HepG2 (cell line): Measurements from ENCODE around the gene SHBG. TPM values are rescaled to one million over a fixed set of nuclear protein-coding genes. Genes with fewer than 3 reads are reported as not detected.
A peak's percentile ranks its signal among the peaks of the same experiment; 100 is the strongest.

ENCODE experiments used
- ATAC-seq: fragments of 200-7000 bp; cut with Tn5 transposase; 3 replicates; pipeline ENCODE4 v1.9.1; 2020; ENCODE audit warnings: mild to moderate bottlenecking, moderate library complexity
- BruUV-seq: library from RNA; stranded (reverse); fragments of 400-500 nt; replicated peaks from 2 replicates; lab custom pipeline; 2021; lab: Mats Ljungman, UMichigan
- CTCF ChIA-PET: fragments of 300-600 bp; formaldehyde crosslinking; extraction: SDS; loops from one replicate; lab custom pipeline; 2021; ENCODE audit warnings: low total read pairs, inconsistent platforms, low intra/inter-chr PET ratio; lab: Yijun Ruan, JAX
- POLR2A ChIA-PET: fragments of 350-600 bp; sonication (Branson Sonifier 250); formaldehyde crosslinking; loops from one replicate; lab custom pipeline; 2020; ENCODE audit warnings: antibody characterized with exemption, inconsistent platforms; lab: Yijun Ruan, JAX
- DNase-seq: peaks from one replicate; pipeline ENCODE4 v3.0.0-alpha.2; 2015; ENCODE audit warnings: low spot score
- FAIRE-seq: peaks from 3 replicates; lab custom pipeline; 2011; peaks lifted over from hg19 to GRCh38; lab: Jason Lieb, UNC
- H2AFZ ChIP-seq: one replicate; pipeline ENCODE4 v1.6.1; 2011; ENCODE audit warnings: low read length, inconsistent platforms
- H3K27ac ChIP-seq: fragments of 300-600 bp; 3 replicates; pipeline ENCODE4 v1.8.0; 2011; ENCODE audit warnings: mixed run types, mild to moderate bottlenecking, mixed read lengths, low read length, inconsistent platforms; ENCODE audit not compliant: insufficient read depth; ENCODE audit errors: extremely low read length
- H3K27me3 ChIP-seq, 2 experiments: fragments of 200-600 bp in 1 of 2; 2 replicates in 1 of 2; 3 replicates in 1 of 2; pipeline versions ENCODE4 v1.6.0 to v1.8.0; 2011; ENCODE audit warnings: low read length in 2 of 2, mild to moderate bottlenecking in 2 of 2, moderate library complexity in 2 of 2, inconsistent platforms in 1 of 2; ENCODE audit not compliant: insufficient read depth in 2 of 2, control insufficient read depth in 1 of 2
- H3K36me3 ChIP-seq, 2 experiments: fragments of 200-600 bp in 1 of 2; replicated peaks in 1 of 2; 2 replicates in 1 of 2; 3 replicates in 1 of 2; pipeline versions ENCODE4 v1.5.1 to v1.8.0; 2011; ENCODE audit warnings: low read length in 2 of 2, inconsistent platforms in 1 of 2; ENCODE audit not compliant: insufficient read depth in 2 of 2, control insufficient read depth in 1 of 2
- H3K4me1 ChIP-seq: 2 replicates; pipeline ENCODE4 v1.5.1; 2012; ENCODE audit warnings: low read length, inconsistent platforms; ENCODE audit not compliant: insufficient read depth
- H3K4me2 ChIP-seq: 2 replicates; pipeline ENCODE4 v1.6.0; 2011; ENCODE audit warnings: low read depth, low read length, inconsistent platforms
- H3K4me3 ChIP-seq, 3 experiments: fragments of 200-600 bp in 1 of 3; sonication (generic), shearing (Covaris generic) in 1 of 3; replicated peaks in 1 of 3; 2 replicates each; pipeline ENCODE4 v1.5.1; 2011 to 2016; ENCODE audit warnings: low read length in 3 of 3, inconsistent platforms in 2 of 3, low read depth in 2 of 3, mild to moderate bottlenecking in 2 of 3, control low read depth in 1 of 3, mixed read lengths in 1 of 3; ENCODE audit not compliant: insufficient read depth in 1 of 3
- H3K79me2 ChIP-seq: one replicate; pipeline ENCODE4 v1.6.1; 2011; ENCODE audit warnings: low read length, inconsistent platforms; ENCODE audit not compliant: insufficient read depth
- H3K9ac ChIP-seq: 2 replicates; pipeline ENCODE4 v1.6.0; 2011; ENCODE audit warnings: mild to moderate bottlenecking, low read depth, low read length, inconsistent platforms; ENCODE audit not compliant: insufficient read depth
- H3K9me3 ChIP-seq: 2 replicates; pipeline ENCODE4 v1.5.1; 2012; ENCODE audit warnings: mild to moderate bottlenecking, low read length
- H4K20me1 ChIP-seq: 2 replicates; pipeline ENCODE4 v1.6.0; 2011; ENCODE audit warnings: inconsistent platforms, mild to moderate bottlenecking, low read length, moderate library complexity; ENCODE audit not compliant: insufficient read depth
- AGO2 ChIP-seq: fragments of 200-400 bp; formaldehyde crosslinking; optimal IDR thresholded peaks from 2 replicates; pipeline ENCODE3; 2017; ENCODE audit warnings: mild to moderate bottlenecking, low read depth, low read length, moderate library complexity
- EHMT2 ChIP-seq: fragments of 200-600 bp; sonication (generic); IDR thresholded peaks from 2 replicates; pipeline ENCODE4 v1.7.0; 2017; ENCODE audit warnings: antibody characterized with exemption, low read depth, low read length, borderline replicate concordance
- KAT7 ChIP-seq: IDR thresholded peaks from 2 replicates; pipeline ENCODE4 v1.6.1; 2018; ENCODE audit warnings: borderline replicate concordance, missing compliant biosample characterization
- KDM5A ChIP-seq: fragments of 200-600 bp; sonication (generic); IDR thresholded peaks from 2 replicates; pipeline ENCODE4 v1.7.0; 2018; ENCODE audit warnings: antibody characterized with exemption, mild to moderate bottlenecking, low read length, borderline replicate concordance
- MXD3 ChIP-seq: IDR thresholded peaks from 2 replicates; pipeline ENCODE4 v1.6.1; 2016; ENCODE audit warnings: mild to moderate bottlenecking, missing biosample characterization, missing genetic modification reagents
- NPAS2 ChIP-seq: sonication (generic); formaldehyde crosslinking; IDR thresholded peaks from 2 replicates; pipeline ENCODE4 v1.8.0; 2022; ENCODE audit warnings: mild to moderate bottlenecking, missing genetic modification reagents, borderline replicate concordance
- POLR2AphosphoS5 ChIP-seq: IDR thresholded peaks from 2 replicates; pipeline ENCODE4 v1.6.1; 2012; ENCODE audit warnings: low read depth, low read length
- POLR2G ChIP-seq: fragments of 200-400 bp; formaldehyde crosslinking; IDR thresholded peaks from 2 replicates; pipeline ENCODE4 v1.6.1; 2018; ENCODE audit warnings: mild to moderate bottlenecking, low read depth, low read length, moderate library complexity
- ZBTB38 ChIP-seq: sonication (generic); formaldehyde crosslinking; IDR thresholded peaks from 2 replicates; pipeline ENCODE4 v1.5.1; 2020; ENCODE audit warnings: mild to moderate bottlenecking, missing genetic modification reagents
- ZC3H13 ChIP-seq: sonication (generic); formaldehyde crosslinking; IDR thresholded peaks from 2 replicates; pipeline ENCODE4 v1.8.1; 2023; ENCODE audit warnings: mild to moderate bottlenecking, missing genetic modification reagents, moderate library complexity
- ZNF260 ChIP-seq: sonication (generic); formaldehyde crosslinking; IDR thresholded peaks from 2 replicates; pipeline ENCODE4 v1.4.0; 2020; ENCODE audit warnings: missing genetic modification reagents, low read depth, mild to moderate bottlenecking, borderline replicate concordance
- ZNF318 ChIP-seq: sonication (generic); formaldehyde crosslinking; IDR thresholded peaks from 2 replicates; pipeline ENCODE4 v1.4.0; 2020; ENCODE audit warnings: mild to moderate bottlenecking, missing genetic modification reagents
- ZNF563 ChIP-seq: sonication (generic); formaldehyde crosslinking; IDR thresholded peaks from 2 replicates; pipeline ENCODE4 v1.8.0; 2022; ENCODE audit warnings: mild to moderate bottlenecking, moderate library complexity, missing genetic modification reagents
- ZNF740 ChIP-seq: sonication (generic); formaldehyde crosslinking; IDR thresholded peaks from 2 replicates; pipeline ENCODE4 v1.4.0; 2020; ENCODE audit warnings: missing genetic modification reagents
- WGBS: methylation state at CpG from one replicate; pipeline ENCODE4 v1.1.6; 2017; ENCODE audit warnings: low lambda C conversion rate; 5-methylcytosine and 5-hydroxymethylcytosine counted together
- in situ Hi-C: cut with HindIII; loops from 2 replicates; pipeline ENCODE4 v1.10.0; 2017; ENCODE audit warnings: low pct_unique_long_range_greater_than_20kb; ENCODE audit not compliant: extremely low pct_ligation_motif_present
- intact Hi-C: fragments of 100-400 bp; cut with micrococcal nuclease; formaldehyde crosslinking; loops from one replicate; pipeline ENCODE4 v1.10.0; 2022; ENCODE audit not compliant: unreplicated experiment
- polyA plus RNA-seq, 8 experiments: library from polyadenylated mRNA; depleted of rRNA in 3 of 8; stranded (reverse) in 7 of 8; unstranded in 1 of 8; fragments of >200 nt; fragmentation: Illumina TruSeq in 4 of 8; extraction: Trizol in 4 of 8; gene quantifications; 2 replicates each; pipeline versions ENCODE4 v1.2.1 to v1.2.3, GENCODE V29; 2011 to 2016; ENCODE audit warnings: low read depth in 4 of 8, missing spikeins in 1 of 8, mixed read lengths in 1 of 8; ENCODE audit not compliant: insufficient read depth in 1 of 8
- total RNA-seq, 5 experiments: library from RNA; depleted of rRNA; stranded (reverse); fragments of >200 nt; fragmentation: Illumina TruSeq; extraction: Trizol; gene quantifications; 2 replicates each; pipeline ENCODE4 v1.2.3, GENCODE V29; 2016; ENCODE audit warnings: low read depth in 1 of 5

The SHBG gene
- total and polyA plus RNA-seq, 2 of the 13 experiments (the other 11 are each of a cell fraction or from before 2014, with no cell fraction given), result 4.0 to 6.1 TPM

- Histone ChIP-seq H3K9me3 (no peaks in the 10 kb centered on the region), H4K20me1 (no peaks in the 10 kb centered on the region), H3K27me3 (no peaks in the 10 kb centered on the region), H2AFZ (no peak within 1 kb of the TSS), H3K36me3 (peaks cover 27 to 59% of the 10 kb centered on the region in 2 experiments), H3K79me2 (peaks cover 1% of the 10 kb centered on the region), H3K9ac (no peak within 1 kb of the TSS), H3K4me3 (no peak within 1 kb of the TSS), H3K4me2 (no peak within 1 kb of the TSS), H3K4me1 (peaks cover 6% of the 10 kb centered on the region), H3K27ac (peak within 1 kb of the TSS; percentile 13)
- ChIA-PET POLR2A (interaction anchor here (1.7 kb wide), 1 partner anchor 97 kb away, joined by 5 read pairs; the partner anchor contains the start of gene TP53), CTCF (no interaction called here)
- WGBS, result 95% methylated on average over 22 of the region's 24 CpGs
- ATAC-seq, result no peak
- DNase-seq, result no peak
- peak; percentile 13; the same call in 1 of the 2 replicates for TF ChIP-seq POLR2G
- TF ChIP-seq EHMT2, result no peak
- TF ChIP-seq ZNF318 (CRISPR knock-in tag), result no peak
- TF ChIP-seq ZNF740, result peak; percentile 64; the same call in 1 of the 2 replicates
- TF ChIP-seq ZNF563 (CRISPR knock-in tag), result no peak
- TF ChIP-seq ZC3H13, result no peak
- TF ChIP-seq POLR2AphosphoS5, result 0 out of 2 replicates have a peak, but pooled peaks have one; percentile 10
- TF ChIP-seq NPAS2 (CRISPR knock-in tag), result no peak
- no peak for TF ChIP-seq ZBTB38 (CRISPR knock-in tag)
- TF ChIP-seq AGO2, result peak; percentile 0
- no peak for TF ChIP-seq ZNF260 (CRISPR knock-in tag)
- TF ChIP-seq MXD3 (CRISPR knock-in tag), result no peak
- TF ChIP-seq KAT7 (CRISPR knock-in tag), result no peak
- TF ChIP-seq KDM5A, result no peak
- BruUV-seq, result no TSS peak
- no peak for FAIRE-seq
- intact Hi-C loops (no loop called here), in situ Hi-C loops (loop anchor here (5.0 kb wide), 1 partner anchor 97 kb away; the partner anchor contains the start of genes TP53 and WRAP53)
Observed at GRCh38 chr17:7589891-7590691, 39.8 kb upstream of the SHBG start, which contains the start of gene SOX15. Gene SOX15, minus strand, starts transcription at chr17:7590094. Its CDS starts 418 bp downstream, at chr17:7589676.
